IMR-90 (cell line): Measurements from ENCODE around the gene PPP1R14B.

Source experiments
- CEBPB ChIP-seq: IDR thresholded peaks from 2 replicates; pipeline ENCODE4 v1.6.1; 2012; ENCODE audit warnings: low read depth, low read length, improper control_type of control experiment
- FOS ChIP-seq: fragments of 150-350 bp; IDR thresholded peaks from 2 replicates; pipeline ENCODE4 v1.6.1; 2016; ENCODE audit warnings: low read depth, low read length
- RAD21 ChIP-seq: IDR thresholded peaks from 2 replicates; pipeline ENCODE4 v1.6.1; 2012; ENCODE audit warnings: low read length, improper control_type of control experiment
- SMC3 ChIP-seq: fragments of 150-350 bp; IDR thresholded peaks from 2 replicates; pipeline ENCODE4 v1.6.1; 2016; ENCODE audit warnings: low read depth, mild to moderate bottlenecking, antibody characterized with exemption, low read length, moderate library complexity
- TF ChIP-seq, protein P1 (sequence below): conservative IDR thresholded peaks from 2 replicates; pipeline ENCODE4 v1.5.1; 2012; ENCODE audit warnings: mild to moderate bottlenecking, low read depth, low read length, improper control_type of control experiment

- TF ChIP-seq FOS = no peak
- TF ChIP-seq, protein P1, sequence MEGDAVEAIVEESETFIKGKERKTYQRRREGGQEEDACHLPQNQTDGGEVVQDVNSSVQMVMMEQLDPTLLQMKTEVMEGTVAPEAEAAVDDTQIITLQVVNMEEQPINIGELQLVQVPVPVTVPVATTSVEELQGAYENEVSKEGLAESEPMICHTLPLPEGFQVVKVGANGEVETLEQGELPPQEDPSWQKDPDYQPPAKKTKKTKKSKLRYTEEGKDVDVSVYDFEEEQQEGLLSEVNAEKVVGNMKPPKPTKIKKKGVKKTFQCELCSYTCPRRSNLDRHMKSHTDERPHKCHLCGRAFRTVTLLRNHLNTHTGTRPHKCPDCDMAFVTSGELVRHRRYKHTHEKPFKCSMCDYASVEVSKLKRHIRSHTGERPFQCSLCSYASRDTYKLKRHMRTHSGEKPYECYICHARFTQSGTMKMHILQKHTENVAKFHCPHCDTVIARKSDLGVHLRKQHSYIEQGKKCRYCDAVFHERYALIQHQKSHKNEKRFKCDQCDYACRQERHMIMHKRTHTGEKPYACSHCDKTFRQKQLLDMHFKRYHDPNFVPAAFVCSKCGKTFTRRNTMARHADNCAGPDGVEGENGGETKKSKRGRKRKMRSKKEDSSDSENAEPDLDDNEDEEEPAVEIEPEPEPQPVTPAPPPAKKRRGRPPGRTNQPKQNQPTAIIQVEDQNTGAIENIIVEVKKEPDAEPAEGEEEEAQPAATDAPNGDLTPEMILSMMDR = no peak
- no peak for TF ChIP-seq RAD21
- no peak for TF ChIP-seq CEBPB
- TF ChIP-seq SMC3 = no peak
Observed at GRCh38 chr11:64295760-64296159, 49.0 kb upstream of the PPP1R14B start.
